HepG2 (cell line): Measurements from ENCODE around the gene PVRIG. TPM values are rescaled to one million over a fixed set of nuclear protein-coding genes. Genes with fewer than 3 reads are reported as not detected.
"Not testable (repeated sequence)": the region's sequence is repeated elsewhere in the genome, so short reads cannot be mapped to it uniquely, and the experiment has no call there.

Source experiments
- ATAC-seq: fragments of 200-7000 bp; cut with Tn5 transposase; 3 replicates; pipeline ENCODE4 v1.9.1; 2020; ENCODE audit warnings: mild to moderate bottlenecking, moderate library complexity
- BruUV-seq: library from RNA; stranded (reverse); fragments of 400-500 nt; replicated peaks from 2 replicates; lab custom pipeline; 2021; lab: Mats Ljungman, UMichigan
- CTCF ChIA-PET: fragments of 300-600 bp; formaldehyde crosslinking; extraction: SDS; loops from one replicate; lab custom pipeline; 2021; ENCODE audit warnings: low total read pairs, inconsistent platforms, low intra/inter-chr PET ratio; lab: Yijun Ruan, JAX
- POLR2A ChIA-PET: fragments of 350-600 bp; sonication (Branson Sonifier 250); formaldehyde crosslinking; loops from one replicate; lab custom pipeline; 2020; ENCODE audit warnings: antibody characterized with exemption, inconsistent platforms; lab: Yijun Ruan, JAX
- DNase-seq: peaks from one replicate; pipeline ENCODE4 v3.0.0-alpha.2; 2015; ENCODE audit warnings: low spot score
- FAIRE-seq: peaks from 3 replicates; lab custom pipeline; 2011; peaks lifted over from hg19 to GRCh38; lab: Jason Lieb, UNC
- H2AFZ ChIP-seq: one replicate; pipeline ENCODE4 v1.6.1; 2011; ENCODE audit warnings: low read length, inconsistent platforms
- H3K27ac ChIP-seq: fragments of 300-600 bp; 3 replicates; pipeline ENCODE4 v1.8.0; 2011; ENCODE audit warnings: mixed run types, mild to moderate bottlenecking, mixed read lengths, low read length, inconsistent platforms; ENCODE audit not compliant: insufficient read depth; ENCODE audit errors: extremely low read length
- H3K27me3 ChIP-seq, 2 experiments: fragments of 200-600 bp in 1 of 2; 2 replicates in 1 of 2; 3 replicates in 1 of 2; pipeline versions ENCODE4 v1.6.0 to v1.8.0; 2011; ENCODE audit warnings: low read length in 2 of 2, mild to moderate bottlenecking in 2 of 2, moderate library complexity in 2 of 2, inconsistent platforms in 1 of 2; ENCODE audit not compliant: insufficient read depth in 2 of 2, control insufficient read depth in 1 of 2
- H3K36me3 ChIP-seq, 2 experiments: fragments of 200-600 bp in 1 of 2; replicated peaks in 1 of 2; 2 replicates in 1 of 2; 3 replicates in 1 of 2; pipeline versions ENCODE4 v1.5.1 to v1.8.0; 2011; ENCODE audit warnings: low read length in 2 of 2, inconsistent platforms in 1 of 2; ENCODE audit not compliant: insufficient read depth in 2 of 2, control insufficient read depth in 1 of 2
- H3K4me1 ChIP-seq: 2 replicates; pipeline ENCODE4 v1.5.1; 2012; ENCODE audit warnings: low read length, inconsistent platforms; ENCODE audit not compliant: insufficient read depth
- H3K4me2 ChIP-seq: 2 replicates; pipeline ENCODE4 v1.6.0; 2011; ENCODE audit warnings: low read depth, low read length, inconsistent platforms
- H3K4me3 ChIP-seq, 3 experiments: fragments of 200-600 bp in 1 of 3; sonication (generic), shearing (Covaris generic) in 1 of 3; replicated peaks in 1 of 3; 2 replicates each; pipeline ENCODE4 v1.5.1; 2011 to 2016; ENCODE audit warnings: low read length in 3 of 3, inconsistent platforms in 2 of 3, low read depth in 2 of 3, mild to moderate bottlenecking in 2 of 3, control low read depth in 1 of 3, mixed read lengths in 1 of 3; ENCODE audit not compliant: insufficient read depth in 1 of 3
- H3K79me2 ChIP-seq: one replicate; pipeline ENCODE4 v1.6.1; 2011; ENCODE audit warnings: low read length, inconsistent platforms; ENCODE audit not compliant: insufficient read depth
- H3K9ac ChIP-seq: 2 replicates; pipeline ENCODE4 v1.6.0; 2011; ENCODE audit warnings: mild to moderate bottlenecking, low read depth, low read length, inconsistent platforms; ENCODE audit not compliant: insufficient read depth
- H3K9me3 ChIP-seq: 2 replicates; pipeline ENCODE4 v1.5.1; 2012; ENCODE audit warnings: mild to moderate bottlenecking, low read length
- H4K20me1 ChIP-seq: 2 replicates; pipeline ENCODE4 v1.6.0; 2011; ENCODE audit warnings: inconsistent platforms, mild to moderate bottlenecking, low read length, moderate library complexity; ENCODE audit not compliant: insufficient read depth
- ARID2 ChIP-seq: sonication (generic); formaldehyde crosslinking; IDR thresholded peaks from 2 replicates; pipeline ENCODE4 v1.8.1; 2022; ENCODE audit warnings: mild to moderate bottlenecking, missing genetic modification reagents, borderline replicate concordance
- SALL1 ChIP-seq: sonication (generic); formaldehyde crosslinking; IDR thresholded peaks from 2 replicates; pipeline ENCODE4 v1.8.0; 2022; ENCODE audit warnings: mild to moderate bottlenecking, missing genetic modification reagents
- TBX3 ChIP-seq: fragments of 450-650 bp; IDR thresholded peaks from 2 replicates; pipeline ENCODE4 v1.6.1; 2017; ENCODE audit warnings: antibody characterized with exemption, mild to moderate bottlenecking, inconsistent platforms, borderline replicate concordance
- ZNF317 ChIP-seq: sonication (generic); formaldehyde crosslinking; IDR thresholded peaks from 2 replicates; pipeline ENCODE4 v1.5.0; 2020; ENCODE audit warnings: mild to moderate bottlenecking, missing genetic modification reagents
- WGBS: methylation state at CpG from one replicate; pipeline ENCODE4 v1.1.6; 2017; ENCODE audit warnings: low lambda C conversion rate; 5-methylcytosine and 5-hydroxymethylcytosine counted together
- in situ Hi-C: cut with HindIII; loops from 2 replicates; pipeline ENCODE4 v1.10.0; 2017; ENCODE audit warnings: low pct_unique_long_range_greater_than_20kb; ENCODE audit not compliant: extremely low pct_ligation_motif_present
- intact Hi-C: fragments of 100-400 bp; cut with micrococcal nuclease; formaldehyde crosslinking; loops from one replicate; pipeline ENCODE4 v1.10.0; 2022; ENCODE audit not compliant: unreplicated experiment
- polyA plus RNA-seq, 8 experiments: library from polyadenylated mRNA; depleted of rRNA in 3 of 8; stranded (reverse) in 7 of 8; unstranded in 1 of 8; fragments of >200 nt; fragmentation: Illumina TruSeq in 4 of 8; extraction: Trizol in 4 of 8; gene quantifications; 2 replicates each; pipeline versions ENCODE4 v1.2.1 to v1.2.3, GENCODE V29; 2011 to 2016; ENCODE audit warnings: low read depth in 4 of 8, missing spikeins in 1 of 8, mixed read lengths in 1 of 8; ENCODE audit not compliant: insufficient read depth in 1 of 8
- total RNA-seq, 5 experiments: library from RNA; depleted of rRNA; stranded (reverse); fragments of >200 nt; fragmentation: Illumina TruSeq; extraction: Trizol; gene quantifications; 2 replicates each; pipeline ENCODE4 v1.2.3, GENCODE V29; 2016; ENCODE audit warnings: low read depth in 1 of 5

Gene PVRIG
- total and polyA plus RNA-seq, 2 of the 13 experiments (the other 11 are each of a cell fraction or from before 2014, with no cell fraction given): not detected

GRCh38 chr7:100183090-100183489 is 36.7 kb upstream of the PVRIG start:
- H4K20me1 ChIP-seq, BruUV-seq, H3K27me3 ChIP-seq, FAIRE-seq, H3K9ac ChIP-seq, DNase-seq, intact Hi-C loops, H3K4me1 ChIP-seq, H3K9me3 ChIP-seq, H3K27ac ChIP-seq, H3K4me2 ChIP-seq, in situ Hi-C loops, POLR2A ChIA-PET, H3K36me3 ChIP-seq, H3K79me2 ChIP-seq, CTCF ChIA-PET, ATAC-seq, H3K4me3 ChIP-seq, H2AFZ ChIP-seq: not testable (repeated sequence)
- 33% methylated on average over 5 of the region's 6 CpGs for WGBS

DNA sequence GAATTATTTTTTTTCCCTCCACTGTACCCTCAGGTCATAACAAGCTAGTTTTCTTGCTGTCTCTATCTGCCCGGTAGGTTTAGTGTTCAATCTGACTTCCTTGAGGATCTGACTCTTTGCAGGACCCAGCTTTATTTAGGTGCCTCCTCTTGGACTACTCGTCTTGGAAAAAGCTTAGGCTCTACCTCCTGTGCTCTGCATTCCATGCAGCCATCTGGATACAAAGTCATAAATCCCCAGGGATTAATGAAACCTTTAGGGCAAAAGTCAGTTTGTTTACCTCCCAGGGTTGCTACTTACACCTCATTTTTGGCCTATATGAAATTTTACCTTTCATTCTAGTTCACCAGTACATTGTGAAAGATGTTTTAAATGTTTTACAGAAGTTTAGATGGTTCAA is 34.0 kb upstream of the PVRIG start:
- intact Hi-C loops: no loop called here
- Histone ChIP-seq H3K4me3 (no peak overlapping the region), H3K4me1 (peaks cover 8% of the 10 kb centered on the region; the same call in 1 of the 2 replicates), H4K20me1 (no peaks in the 10 kb centered on the region), H3K27ac (no peak overlapping the region), H3K27me3 (peaks cover 1 to 4% of the 10 kb centered on the region in 2 experiments; a peak in 2 of 5 replicates), H2AFZ (no peak overlapping the region), H3K9ac (no peak overlapping the region), H3K36me3 (no peaks in the 10 kb centered on the region), H3K9me3 (no peaks in the 10 kb centered on the region), H3K4me2 (no peak overlapping the region), H3K79me2 (no peaks in the 10 kb centered on the region)
- 38% methylated on average over 2 of the region's 2 CpGs for WGBS
- in situ Hi-C loops: no loop called here
- DNase-seq (no peak), ATAC-seq (no peak), FAIRE-seq (no peak)
- no peak for TF ChIP-seq SALL1
- no peak for TF ChIP-seq ZNF317 (CRISPR knock-in tag)
- TF ChIP-seq ARID2 (CRISPR knock-in tag): no peak
- TF ChIP-seq TBX3: no peak
- CTCF ChIA-PET: no interaction called here
- no TSS peak for BruUV-seq
- POLR2A ChIA-PET: no interaction called here
